Ramos (cell line): Measurements from ENCODE around the gene NEDD1.

Experiments
- in situ Hi-C: fragments of 300-500 bp; cut with MboI; formaldehyde crosslinking; loops from one replicate; pipeline ENCODE4 v1.14.3; 2022; ENCODE audit warnings: low sequenced_read_pairs; ENCODE audit not compliant: unreplicated experiment

NEDD1 gene

GRCh38 chr12:96906849-96907670 lies at the start of gene NEDD1:
TSS of gene NEDD1 (plus strand) at chr12:96907257. CDS start at chr12:96909760, 2,503 bp downstream.
- in situ Hi-C loops = no loop called here

- in situ Hi-C loops = no loop called here
Measured at GRCh38 chr12:96858162-96858561, 48.9 kb upstream of the NEDD1 start.

DNA sequence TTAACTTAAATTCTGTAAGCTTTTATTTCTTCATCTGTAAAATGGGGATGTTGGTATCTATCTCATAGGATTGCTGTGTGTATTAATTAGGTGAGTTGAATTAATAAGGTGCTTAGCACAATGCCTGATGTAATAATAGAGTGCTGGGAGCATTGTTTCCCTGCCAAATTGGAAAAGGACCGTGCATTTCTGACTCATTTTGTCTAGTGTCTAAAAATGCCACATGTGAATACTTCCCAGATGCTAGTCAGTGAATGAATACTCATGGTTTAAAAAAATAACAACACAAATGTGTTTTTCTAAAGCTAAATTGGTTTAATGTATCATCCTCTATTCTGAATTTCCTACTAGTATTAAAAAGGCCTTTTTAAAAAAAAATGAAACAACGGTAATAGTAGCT lies 45.4 kb upstream of the NEDD1 start:
- in situ Hi-C loops = no loop called here

DNA sequence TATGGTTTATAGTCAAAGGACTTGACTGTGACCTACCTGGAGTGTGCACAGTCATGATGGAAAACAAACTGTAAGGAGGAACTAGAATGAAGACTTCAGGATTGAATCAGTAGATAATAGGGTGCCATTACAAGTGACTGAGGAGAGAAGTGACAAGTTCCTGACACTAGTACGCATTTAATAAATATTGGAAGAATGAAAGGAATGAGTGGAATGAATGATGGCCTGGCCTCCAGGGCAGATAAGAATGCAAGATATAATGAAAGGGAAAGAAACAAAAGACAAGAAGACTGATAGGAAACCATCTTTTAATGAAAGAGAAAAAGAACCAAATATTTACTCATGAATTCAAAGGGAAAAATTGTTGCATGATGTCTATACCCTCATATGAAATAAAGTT lies 44.7 kb upstream of the NEDD1 start:
- in situ Hi-C loops = no loop called here

DNA sequence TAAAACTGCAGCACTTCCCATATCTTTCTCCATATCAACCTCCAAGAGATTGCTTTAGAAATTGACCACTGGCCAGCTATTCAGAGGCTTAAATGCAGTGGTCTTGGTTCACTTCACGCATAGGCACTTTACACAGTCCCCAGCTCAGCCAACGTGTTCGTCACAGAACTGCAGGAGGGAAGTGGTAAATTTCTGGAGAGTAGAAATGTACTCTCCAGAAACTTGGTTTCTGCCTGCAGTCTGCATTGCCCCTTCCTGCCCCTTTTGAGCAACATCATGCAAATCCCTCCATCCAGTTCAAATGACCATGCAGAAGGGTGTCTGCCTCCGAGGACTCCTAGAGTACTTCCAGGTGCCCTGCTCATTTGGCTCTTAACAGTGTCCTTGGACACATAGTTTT lies 42.7 kb upstream of the NEDD1 start:
- in situ Hi-C loops = no loop called here

- in situ Hi-C loops = no loop called here
Measured at GRCh38 chr12:96866801-96867590, 40.1 kb upstream of the NEDD1 start.

- in situ Hi-C loops = no loop called here
Measured at GRCh38 chr12:96870946-96871345, 36.1 kb upstream of the NEDD1 start.

DNA sequence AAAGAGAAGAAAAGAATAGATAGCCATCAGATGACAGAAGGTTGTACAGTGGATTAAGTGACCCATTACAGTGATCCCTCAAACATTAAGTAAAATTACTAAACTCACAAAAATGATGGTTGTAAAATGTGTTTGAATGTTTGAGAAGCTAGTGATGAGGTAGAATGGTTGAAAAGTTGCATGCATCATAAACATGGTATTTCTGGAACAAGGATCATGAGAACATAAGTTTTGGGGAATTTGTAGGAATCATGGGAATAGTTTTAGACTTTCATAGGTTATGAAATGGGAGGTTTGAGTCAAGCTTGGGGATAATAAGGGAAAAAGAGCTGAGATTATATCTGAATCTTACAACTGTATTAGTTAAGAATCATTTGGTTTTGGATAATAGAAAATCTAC lies 34.1 kb upstream of the NEDD1 start:
- in situ Hi-C loops = no loop called here

GRCh38 chr12:96874211-96874610 lies 32.8 kb upstream of the NEDD1 start:
- in situ Hi-C loops = no loop called here

- in situ Hi-C loops = no loop called here
Measured at GRCh38 chr12:96876966-96877365, 30.1 kb upstream of the NEDD1 start.

DNA sequence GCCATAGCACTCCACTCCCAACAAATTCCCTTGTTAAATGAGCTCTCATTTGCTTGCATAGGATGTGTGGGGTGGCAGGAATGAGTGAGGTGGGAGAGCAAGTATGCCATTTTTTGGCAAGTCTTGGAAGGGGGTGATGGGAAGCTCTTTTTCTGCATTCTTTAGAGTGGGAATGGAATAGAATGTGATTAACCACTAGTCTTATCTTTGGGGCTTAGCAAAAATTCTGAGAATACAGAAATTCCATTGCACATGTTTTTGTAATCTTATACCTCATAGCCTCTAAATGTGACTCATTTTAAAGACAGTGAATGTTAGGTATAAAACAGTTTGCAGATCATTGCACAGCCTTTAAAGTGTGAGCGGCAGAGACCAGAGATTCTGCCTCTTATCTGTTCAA lies 28.4 kb upstream of the NEDD1 start:
- in situ Hi-C loops = no loop called here

- in situ Hi-C loops = no loop called here
Measured at GRCh38 chr12:96879301-96879700, 27.8 kb upstream of the NEDD1 start.

DNA sequence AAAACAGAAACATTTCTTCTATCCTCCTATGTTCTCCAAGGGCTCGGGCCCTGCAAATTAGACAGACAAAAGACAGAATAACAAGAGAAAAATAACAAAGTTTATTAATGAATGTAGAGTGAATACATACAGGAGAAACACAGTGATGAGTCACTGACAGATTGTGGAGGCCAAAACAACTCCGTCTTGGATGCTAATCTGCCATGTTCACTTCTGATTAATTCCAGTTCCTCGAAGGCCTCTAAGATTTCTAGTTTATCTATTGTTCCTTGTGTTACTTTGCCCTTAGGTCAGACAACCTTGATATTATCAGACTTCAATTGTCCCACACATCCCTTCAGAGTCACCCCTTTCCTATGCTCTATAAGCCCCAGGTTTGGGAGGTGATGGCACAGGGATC lies 26.8 kb upstream of the NEDD1 start:
- in situ Hi-C loops = no loop called here

- in situ Hi-C loops = no loop called here
Measured at GRCh38 chr12:96881608-96882007, 25.4 kb upstream of the NEDD1 start.

GRCh38 chr12:96882862-96883261 lies 24.2 kb upstream of the NEDD1 start:
- in situ Hi-C loops = no loop called here

DNA sequence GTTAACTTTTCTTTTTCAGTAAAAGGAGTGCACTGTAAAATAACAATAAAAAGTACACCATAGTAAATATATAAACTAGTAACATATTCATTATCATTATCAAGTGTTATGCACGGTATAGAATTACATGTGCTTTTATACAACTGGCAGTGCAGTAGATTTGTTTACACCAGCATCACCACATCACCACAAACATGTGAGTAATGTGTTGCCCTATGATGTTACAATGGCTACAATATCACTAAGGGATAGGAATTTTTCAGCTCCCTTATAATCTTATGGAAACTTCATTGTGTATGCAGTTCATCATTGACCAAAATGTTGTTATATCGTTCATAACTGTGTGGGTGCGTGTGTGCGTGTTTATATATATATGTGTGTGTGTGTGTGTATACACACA lies 23.5 kb upstream of the NEDD1 start:
- in situ Hi-C loops = no loop called here

- in situ Hi-C loops = no loop called here
Measured at GRCh38 chr12:96886998-96887677, 19.9 kb upstream of the NEDD1 start.

DNA sequence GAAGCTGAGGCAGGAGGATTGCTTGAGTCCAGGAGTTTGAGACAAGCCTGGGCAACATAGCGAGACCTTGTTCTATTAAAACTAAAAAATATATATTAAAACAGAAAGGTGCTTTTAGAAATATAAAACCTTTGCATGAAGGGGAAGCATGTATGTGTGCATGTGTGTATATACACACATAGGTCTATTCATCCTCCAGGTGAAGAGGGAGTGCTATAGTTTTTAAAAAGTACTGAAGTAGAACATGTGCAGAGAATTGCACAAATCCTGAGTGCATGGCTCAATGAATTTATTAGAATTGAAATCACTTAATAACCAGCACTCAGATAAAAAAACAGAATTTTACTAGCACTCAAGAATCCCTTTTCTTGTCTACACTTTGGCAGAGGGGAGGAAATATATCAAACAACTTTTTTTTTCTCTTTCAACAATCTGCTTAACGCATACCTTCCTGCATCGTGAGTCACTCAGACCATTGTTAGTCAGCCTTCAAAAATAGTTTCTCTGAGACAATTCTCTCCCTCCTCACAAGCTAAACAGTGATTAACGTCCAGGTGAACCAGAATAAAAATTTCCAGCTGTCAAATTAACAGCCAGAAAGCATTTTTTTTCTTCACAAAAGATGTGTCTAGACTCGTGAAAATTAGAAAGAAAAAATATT lies 17.7 kb upstream of the NEDD1 start:
- in situ Hi-C loops = no loop called here

DNA sequence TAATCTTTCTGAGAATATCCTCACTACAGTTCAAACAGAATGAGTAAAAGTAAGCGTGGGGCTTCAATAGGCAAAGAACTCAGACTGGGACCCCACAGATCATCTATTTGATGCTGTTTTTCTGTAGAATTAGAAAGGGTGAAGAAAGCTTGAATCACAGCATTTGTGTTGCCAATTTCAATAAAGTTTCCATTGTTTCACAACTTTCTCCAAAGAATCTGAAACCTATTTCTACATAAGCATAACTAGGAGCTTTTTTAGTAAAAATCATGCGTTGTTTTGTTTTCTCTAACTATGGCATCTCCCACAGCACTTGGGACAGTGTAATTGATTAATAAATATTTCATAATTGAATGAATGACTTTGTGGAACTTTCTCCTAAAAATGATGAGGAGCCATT lies 16.7 kb upstream of the NEDD1 start:
- in situ Hi-C loops = no loop called here

DNA sequence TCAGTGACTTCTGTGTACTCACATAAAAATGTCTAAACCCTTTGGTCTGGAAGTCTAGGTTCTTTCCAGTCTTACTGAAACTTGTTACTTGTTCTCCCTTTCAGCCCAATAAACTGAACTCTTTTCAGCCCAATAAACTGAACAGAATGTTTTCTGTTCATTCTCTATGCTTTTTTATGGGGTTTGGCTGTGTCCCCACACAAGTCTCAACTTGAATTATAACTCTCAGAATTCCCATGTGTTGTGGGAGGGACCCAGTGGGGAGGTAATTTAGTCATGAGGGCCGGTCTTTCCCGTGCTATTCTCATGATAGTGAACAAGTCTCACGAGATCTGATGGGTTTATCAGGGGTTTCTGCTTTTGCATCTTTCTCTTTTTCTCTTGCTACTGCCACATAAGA lies 15.0 kb upstream of the NEDD1 start:
- in situ Hi-C loops = no loop called here

- in situ Hi-C loops = no loop called here
Measured at GRCh38 chr12:96897421-96897820, 9.6 kb upstream of the NEDD1 start.
